ENCODE data around the gene HMOX2. TPM values are rescaled to one million over a fixed set of nuclear protein-coding genes. Genes with fewer than 3 reads are reported as not detected.

HMOX2 gene
- total and polyA plus RNA-seq, 4 donors: 37.6 to 57.8 (median 51.3) TPM

GRCh38 chr16:4460936-4461249 is 15.3 kb upstream of the HMOX2 start:
- Histone ChIP-seq H3K36me3 (ENCODE audit: control insufficient read depth in 4 of 4, insufficient read depth in 4 of 4, low read length in 4 of 4) (peaks cover 0 to 40% (median 23%) of the 10 kb centered on the region in 4 donors), H3K4me3 (no peak overlapping the region), H3K4me1 (ENCODE audit: control insufficient read depth in 5 of 5, insufficient read depth in 5 of 5, low read length in 5 of 5) (peaks cover 0 to 2% (median 0%) of the 10 kb centered on the region in 5 donors), H3K9ac (ENCODE audit: insufficient read depth in 1 of 2, low read length in 2 of 2) (no peak overlapping the region), H3K27me3 (ENCODE audit: control insufficient read depth in 3 of 3, insufficient read depth in 3 of 3, low read length in 2 of 3) (no peaks in the 10 kb centered on the region), H3K9me3 (ENCODE audit: control insufficient read depth in 4 of 4, insufficient read depth in 3 of 4, low read length in 3 of 4) (no peaks in the 10 kb centered on the region), H3K27ac (ENCODE audit: low read depth in 1 of 2, low read length in 1 of 2) (peak overlapping the region in 1 of 2 donors; percentile 3)
- TF ChIP-seq, protein P1, sequence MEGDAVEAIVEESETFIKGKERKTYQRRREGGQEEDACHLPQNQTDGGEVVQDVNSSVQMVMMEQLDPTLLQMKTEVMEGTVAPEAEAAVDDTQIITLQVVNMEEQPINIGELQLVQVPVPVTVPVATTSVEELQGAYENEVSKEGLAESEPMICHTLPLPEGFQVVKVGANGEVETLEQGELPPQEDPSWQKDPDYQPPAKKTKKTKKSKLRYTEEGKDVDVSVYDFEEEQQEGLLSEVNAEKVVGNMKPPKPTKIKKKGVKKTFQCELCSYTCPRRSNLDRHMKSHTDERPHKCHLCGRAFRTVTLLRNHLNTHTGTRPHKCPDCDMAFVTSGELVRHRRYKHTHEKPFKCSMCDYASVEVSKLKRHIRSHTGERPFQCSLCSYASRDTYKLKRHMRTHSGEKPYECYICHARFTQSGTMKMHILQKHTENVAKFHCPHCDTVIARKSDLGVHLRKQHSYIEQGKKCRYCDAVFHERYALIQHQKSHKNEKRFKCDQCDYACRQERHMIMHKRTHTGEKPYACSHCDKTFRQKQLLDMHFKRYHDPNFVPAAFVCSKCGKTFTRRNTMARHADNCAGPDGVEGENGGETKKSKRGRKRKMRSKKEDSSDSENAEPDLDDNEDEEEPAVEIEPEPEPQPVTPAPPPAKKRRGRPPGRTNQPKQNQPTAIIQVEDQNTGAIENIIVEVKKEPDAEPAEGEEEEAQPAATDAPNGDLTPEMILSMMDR (IDR thresholded peaks at IDR 0.05; ENCODE audit: control extremely low read depth, extremely low read depth): no peak
- DNase-seq (no peak), ATAC-seq (ENCODE audit: insufficient read depth, low FRiP score) (no peak)
- WGBS, 2 donors: 88 to 97% methylated on average over 5 of the region's 5 CpGs

GRCh38 chr16:4461250-4462085 is 14.7 kb upstream of the HMOX2 start:
- peaks cover 0 to 2% (median 0%) of the 10 kb centered on the region in 5 donors for H3K4me1 ChIP-seq (ENCODE audit: control insufficient read depth in 5 of 5, insufficient read depth in 5 of 5, low read length in 5 of 5)
- ATAC-seq (ENCODE audit: insufficient read depth, low FRiP score) (no peak), DNase-seq (peak; percentile 13 to 68 (median 35))
- H3K27me3 ChIP-seq (ENCODE audit: control insufficient read depth in 3 of 3, insufficient read depth in 3 of 3, low read length in 2 of 3): no peaks in the 10 kb centered on the region
- TF ChIP-seq, protein P1 (IDR thresholded peaks at IDR 0.05; ENCODE audit: control extremely low read depth, extremely low read depth): no peak
- peaks cover 0 to 35% (median 22%) of the 10 kb centered on the region in 4 donors for H3K36me3 ChIP-seq (ENCODE audit: control insufficient read depth in 4 of 4, insufficient read depth in 4 of 4, low read length in 4 of 4)
- H3K9ac ChIP-seq (ENCODE audit: insufficient read depth in 1 of 2, low read length in 2 of 2): no peak overlapping the region
- 83 to 87% methylated on average over 27 of the region's 27 CpGs for WGBS, 2 donors
- H3K9me3 ChIP-seq (ENCODE audit: control insufficient read depth in 4 of 4, insufficient read depth in 3 of 4, low read length in 3 of 4): no peaks in the 10 kb centered on the region
- no peak overlapping the region for H3K4me3 ChIP-seq
- peak overlapping the region in 1 of 2 donors; percentile 3 for H3K27ac ChIP-seq (ENCODE audit: low read depth in 1 of 2, low read length in 1 of 2)

GRCh38 chr16:4463522-4464163 is 12.6 kb upstream of the HMOX2 start:
- Histone ChIP-seq H3K27ac (ENCODE audit: low read depth in 1 of 2, low read length in 1 of 2) (no peak overlapping the region), H3K9me3 (ENCODE audit: control insufficient read depth in 4 of 4, insufficient read depth in 3 of 4, low read length in 3 of 4) (no peaks in the 10 kb centered on the region), H3K27me3 (ENCODE audit: control insufficient read depth in 3 of 3, insufficient read depth in 3 of 3, low read length in 2 of 3) (no peaks in the 10 kb centered on the region), H3K4me3 (no peak overlapping the region), H3K9ac (ENCODE audit: insufficient read depth in 1 of 2, low read length in 2 of 2) (no peak overlapping the region), H3K36me3 (ENCODE audit: control insufficient read depth in 4 of 4, insufficient read depth in 4 of 4, low read length in 4 of 4) (peaks cover 0 to 32% (median 17%) of the 10 kb centered on the region in 4 donors), H3K4me1 (ENCODE audit: control insufficient read depth in 5 of 5, insufficient read depth in 5 of 5, low read length in 5 of 5) (peaks cover 0 to 3% (median 0%) of the 10 kb centered on the region in 5 donors)
- TF ChIP-seq, protein P1 (IDR thresholded peaks at IDR 0.05; ENCODE audit: control extremely low read depth, extremely low read depth): no peak
- WGBS, 2 donors: 90 to 92% methylated on average over 22 of the region's 22 CpGs
- no peak for ATAC-seq (ENCODE audit: insufficient read depth, low FRiP score)
- DNase-seq: no peak
